GM18519 (cell line): ENCODE measurements around the gene HGF.

Experiments used
- ATAC-seq: cut with Tn5 transposase; IDR thresholded peaks from one replicate; pipeline ENCODE4 v1.9.1; 2021; ENCODE audit warnings: mild to moderate bottlenecking, moderate library complexity; ENCODE audit not compliant: unreplicated experiment, low FRiP score

HGF gene

GRCh38 chr7:81688622-81689411 is 81.0 kb downstream of the HGF start:
- no peak for ATAC-seq

DNA sequence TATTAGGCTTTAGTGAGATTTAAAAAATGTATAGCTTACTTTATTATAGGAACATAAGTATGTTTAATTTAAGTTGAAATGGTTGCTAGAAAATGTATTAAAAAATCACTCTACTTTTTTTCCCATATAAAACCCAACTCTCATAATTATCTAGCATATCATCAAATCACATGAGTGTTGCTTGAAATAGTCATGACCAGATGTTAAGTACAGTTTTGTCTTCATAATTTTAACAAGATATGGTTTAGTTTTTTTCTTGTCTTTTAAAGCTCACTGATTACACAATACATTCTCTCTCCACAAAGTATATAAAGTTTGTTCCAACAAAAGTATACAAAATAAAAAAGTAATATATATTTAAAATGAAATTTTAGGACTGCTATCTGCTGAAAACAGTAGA is 82.8 kb downstream of the HGF start:
- ATAC-seq, result no peak

DNA sequence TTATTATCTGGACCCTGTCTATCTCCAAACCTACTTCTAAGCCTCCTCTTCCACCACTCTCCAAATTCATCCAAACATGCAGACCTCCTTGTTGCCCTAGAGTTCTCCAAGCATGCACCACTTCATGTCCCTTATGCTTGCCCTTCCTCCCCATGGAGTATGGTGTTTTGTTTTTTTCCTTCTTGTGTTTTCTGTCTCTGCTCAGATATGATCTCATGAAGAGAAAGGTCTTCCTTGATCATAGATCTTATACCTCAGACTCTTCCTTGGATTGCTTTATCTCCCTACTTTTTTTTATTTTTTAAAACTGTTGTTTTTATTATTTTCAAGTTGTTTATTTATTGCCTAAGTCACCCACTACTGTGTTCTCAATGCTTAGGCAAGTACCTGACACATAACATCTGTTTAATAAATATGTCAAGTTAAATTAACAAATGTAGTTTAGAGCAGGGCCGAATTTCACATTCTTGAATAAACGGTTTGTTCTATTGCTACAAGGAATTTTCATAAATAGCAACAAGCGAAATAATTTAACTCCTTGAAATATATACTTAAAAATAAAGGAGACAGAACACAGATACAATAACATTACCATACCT is 84.5 kb downstream of the HGF start:
- no peak for ATAC-seq

DNA sequence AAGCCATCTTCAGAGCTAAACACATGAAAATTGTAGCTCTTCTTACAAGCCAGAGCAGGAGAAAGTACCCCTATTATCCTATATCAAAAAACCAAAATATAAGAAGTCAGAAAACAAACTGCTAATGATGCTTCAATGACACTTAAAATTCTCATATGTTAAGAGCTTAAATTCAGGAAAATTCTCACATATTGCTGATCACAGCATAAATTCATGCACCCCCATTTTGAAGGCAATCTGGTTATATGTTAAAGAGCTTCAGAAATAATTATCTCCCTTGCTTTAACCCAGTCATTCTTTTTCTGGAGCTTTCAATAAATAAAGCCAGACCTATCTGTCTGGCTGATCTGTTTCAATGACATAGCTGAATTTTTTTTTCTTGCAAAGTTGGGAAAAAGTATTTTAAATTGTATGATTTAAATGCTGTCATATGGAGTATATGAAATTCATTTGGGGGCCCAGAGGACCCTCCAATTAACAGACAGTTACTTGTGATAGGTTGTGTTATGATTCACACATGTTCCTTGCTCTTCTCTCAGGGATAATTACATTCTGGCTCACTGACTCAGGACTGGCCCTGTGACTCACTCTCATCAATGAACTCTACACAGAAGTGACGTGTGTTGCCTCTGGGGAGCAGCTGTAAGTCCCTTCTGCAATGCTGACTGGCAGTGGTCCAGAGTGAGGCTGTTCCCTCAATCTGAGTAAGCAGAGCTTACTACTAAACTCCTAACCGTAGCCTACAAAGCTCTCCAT is 85.2 kb downstream of the HGF start:
- ATAC-seq, result peak; percentile 92

DNA sequence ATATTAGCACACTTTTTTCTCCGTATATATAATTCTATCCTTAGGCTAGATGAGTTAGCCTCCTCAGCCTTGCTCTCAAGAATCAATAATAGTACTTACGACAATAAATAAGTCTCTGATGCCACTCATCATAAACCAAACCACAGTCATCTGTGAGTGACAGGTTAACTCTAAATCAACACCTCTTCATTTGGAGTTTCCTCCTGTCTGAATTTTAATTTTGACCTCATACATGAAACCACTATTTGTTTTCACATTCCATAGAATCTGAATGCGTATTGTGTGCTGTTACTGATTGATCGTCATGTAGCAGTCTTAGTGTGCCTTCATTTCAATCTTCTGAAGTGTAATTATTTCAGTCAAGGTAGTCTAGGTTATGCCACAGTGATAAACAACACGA is 85.8 kb downstream of the HGF start:
- ATAC-seq, result no peak

DNA sequence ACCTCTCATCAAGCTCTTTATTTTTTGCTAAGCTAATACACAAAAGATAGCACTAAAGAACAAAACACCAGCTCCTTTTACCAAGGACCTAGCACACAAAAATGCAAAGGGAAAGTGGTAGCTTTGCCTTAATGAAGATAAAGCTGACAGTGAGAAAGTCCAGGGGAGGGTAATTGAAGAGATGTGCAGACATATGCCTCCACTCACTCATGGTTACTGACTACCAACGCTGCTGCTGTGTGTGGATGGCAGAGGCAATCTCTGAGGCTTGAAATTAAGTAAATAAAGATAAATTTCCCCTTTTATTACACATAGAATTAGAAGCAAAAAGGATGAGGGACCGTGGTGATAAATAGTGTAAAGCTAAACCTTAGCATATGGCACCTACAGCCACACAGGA is 87.0 kb downstream of the HGF start:
- ATAC-seq, result no peak

GRCh38 chr7:81680120-81680519 is 89.7 kb downstream of the HGF start:
- no peak for ATAC-seq

- no peak for ATAC-seq
Measured at GRCh38 chr7:81676813-81677212, 93.0 kb downstream of the HGF start.

GRCh38 chr7:81676105-81676811 is 93.6 kb downstream of the HGF start:
- ATAC-seq, result no peak

DNA sequence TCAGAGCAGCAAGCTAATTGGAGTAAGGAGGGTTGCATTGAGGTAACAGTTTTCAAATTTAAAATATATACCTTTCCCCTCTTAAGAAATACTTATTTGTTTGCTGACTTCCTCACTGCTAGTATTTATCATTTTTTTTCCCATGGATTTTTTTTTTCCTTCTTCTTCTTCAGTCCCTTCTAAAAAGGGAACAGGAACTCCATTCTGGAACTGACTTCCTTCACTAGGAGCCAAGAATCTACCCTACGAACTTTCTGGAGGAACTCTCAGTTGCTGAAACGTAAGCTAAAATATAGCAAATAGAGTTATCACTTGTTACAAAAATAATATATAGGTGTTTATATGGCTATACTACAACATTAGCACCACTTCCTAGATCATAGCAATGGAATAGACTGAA is 95.4 kb downstream of the HGF start:
- no peak for ATAC-seq

DNA sequence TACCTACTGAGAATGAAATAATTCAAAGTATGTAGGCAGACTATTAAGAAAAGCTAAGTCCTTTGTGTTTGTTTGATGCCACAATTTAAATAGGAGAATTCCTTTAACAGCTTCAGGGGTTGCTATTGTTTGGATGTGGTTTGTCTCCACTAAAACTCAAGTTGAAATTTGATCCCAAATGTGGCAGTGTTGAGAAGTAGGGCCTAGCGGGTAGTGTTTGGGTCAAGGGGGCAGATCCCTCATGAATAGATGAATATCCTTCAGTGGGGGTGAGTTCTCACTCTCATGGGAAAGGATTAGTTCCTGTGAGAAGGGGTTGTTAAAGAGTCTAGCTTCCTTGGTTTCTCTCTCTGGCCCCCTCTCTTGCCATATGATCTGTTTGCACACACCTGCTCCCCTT is 97.0 kb downstream of the HGF start:
- ATAC-seq, result no peak

DNA sequence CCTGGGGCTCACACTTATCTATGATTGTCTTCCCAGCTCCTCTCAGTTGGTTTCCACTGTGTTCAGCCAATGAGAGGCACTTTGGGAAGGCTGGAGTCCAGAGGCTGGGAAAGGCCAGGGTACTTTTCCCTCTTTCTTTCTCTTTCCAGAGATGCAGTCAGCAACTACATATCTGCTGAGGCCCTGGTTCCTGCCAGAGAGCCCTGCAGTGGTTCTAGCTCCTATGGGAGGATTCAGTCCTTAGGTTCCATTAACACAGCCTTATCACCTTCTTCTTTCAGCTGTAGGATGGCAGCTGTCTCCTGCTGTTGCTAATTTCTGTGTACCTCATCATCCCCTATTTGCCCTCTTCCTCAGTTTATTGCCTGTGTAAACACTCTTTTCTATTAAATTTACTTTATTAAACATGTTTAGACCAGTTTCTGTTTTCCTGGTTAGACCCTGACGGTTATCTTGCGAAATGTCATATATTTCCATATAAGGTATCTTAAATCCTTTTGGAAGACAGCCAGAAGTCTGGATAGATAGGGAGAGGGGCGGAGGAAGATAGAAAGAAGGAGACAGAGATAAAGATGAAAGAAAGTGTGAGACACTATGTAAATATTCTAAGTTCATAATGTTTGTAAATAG is 100.3 kb downstream of the HGF start:
- ATAC-seq, result no peak

DNA sequence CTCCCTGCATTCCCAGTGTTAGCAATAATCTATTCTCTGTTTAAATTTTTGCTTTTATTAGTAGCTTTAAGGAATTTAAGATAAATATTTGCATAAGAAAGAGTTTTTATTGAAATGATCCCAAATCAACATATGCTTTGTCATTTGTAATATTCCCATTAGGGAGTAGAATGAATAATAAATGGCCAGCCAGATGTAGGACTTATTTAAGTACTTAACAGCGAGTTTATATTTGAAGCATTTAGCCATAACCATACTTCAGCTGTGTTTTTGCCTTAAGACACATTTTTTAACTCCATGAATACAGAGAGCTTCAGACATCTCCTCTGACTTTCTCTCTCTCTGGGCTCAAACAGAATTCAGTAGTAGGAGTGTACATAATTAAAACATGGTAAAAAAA is 103.6 kb downstream of the HGF start:
- no peak for ATAC-seq

GRCh38 chr7:81665236-81665635 is 104.6 kb downstream of the HGF start:
- no peak for ATAC-seq

GRCh38 chr7:81664304-81664703 is 105.5 kb downstream of the HGF start:
- ATAC-seq, result no peak

- ATAC-seq, result no peak
Measured at GRCh38 chr7:81662531-81662930, 107.3 kb downstream of the HGF start.

- no peak for ATAC-seq
Measured at GRCh38 chr7:81659697-81660395, 110.0 kb downstream of the HGF start.

DNA sequence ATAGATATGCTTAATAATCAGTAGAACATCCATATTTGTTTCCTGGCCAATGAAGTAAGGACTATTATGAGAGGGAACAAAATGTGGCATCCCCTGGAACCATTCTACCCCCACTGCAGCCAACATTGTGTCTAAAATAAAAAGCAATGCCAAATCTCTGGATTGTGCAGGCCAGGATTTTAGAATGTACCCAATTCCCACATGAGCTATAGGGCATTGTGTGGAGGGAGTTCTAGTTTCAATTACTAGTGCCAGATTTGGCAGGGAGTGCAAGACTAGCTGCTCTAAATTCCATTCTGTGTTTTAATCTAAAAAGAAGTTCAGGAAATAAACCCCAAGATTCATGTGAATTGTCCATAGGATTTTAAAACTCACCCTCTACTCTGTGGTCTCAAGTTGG is 112.3 kb downstream of the HGF start:
- ATAC-seq, result no peak

DNA sequence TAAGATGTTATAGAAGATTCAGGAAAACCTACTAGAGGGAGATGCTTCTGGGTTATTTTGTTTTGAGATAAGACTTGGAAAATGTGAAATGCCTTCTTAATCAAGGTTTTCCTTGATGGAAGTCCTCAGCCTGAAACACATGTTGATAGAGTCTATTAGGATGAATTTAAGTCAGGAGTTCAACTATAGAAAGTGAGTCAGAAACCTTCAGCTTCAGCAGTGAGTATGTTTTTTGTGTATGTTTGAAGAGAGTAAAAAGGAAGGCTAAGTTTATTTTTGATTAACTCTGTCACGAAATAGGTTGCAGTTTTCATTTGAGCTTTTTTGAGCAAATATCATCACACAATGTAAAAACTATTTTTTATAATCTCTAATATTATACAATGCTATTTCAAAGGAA is 114.6 kb downstream of the HGF start:
- ATAC-seq, result no peak

- ATAC-seq, result no peak
Measured at GRCh38 chr7:81652225-81652624, 117.6 kb downstream of the HGF start.
